ENCODE results near the gene CCNE1.
"Not testable (repeated sequence)": the region's sequence is repeated elsewhere in the genome, so short reads cannot be mapped to it uniquely, and the experiment has no call there.

CCNE1 gene

DNA sequence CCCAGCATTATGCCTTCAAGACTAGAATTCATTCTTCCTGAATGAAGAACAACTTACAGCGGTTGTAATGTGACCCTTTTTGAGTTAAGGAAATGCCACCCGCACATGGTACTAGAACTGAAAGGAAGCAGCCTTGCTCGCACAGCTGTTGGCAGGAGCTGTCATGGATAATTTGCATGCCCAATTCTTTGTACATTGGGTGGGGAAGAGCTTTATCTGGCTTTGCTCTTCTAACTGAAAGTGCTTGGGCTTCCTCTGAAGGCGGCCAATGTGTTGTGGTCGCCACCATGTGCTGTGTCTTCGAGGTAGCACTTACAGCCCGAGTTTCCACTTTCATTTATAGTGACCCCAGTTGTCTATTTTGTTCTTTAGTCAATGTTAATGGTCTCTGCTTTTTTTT is 3.4 kb downstream of the CCNE1 start:
- no peak for DNase-seq (ENCODE audit: low read depth in 2 of 2)

DNA sequence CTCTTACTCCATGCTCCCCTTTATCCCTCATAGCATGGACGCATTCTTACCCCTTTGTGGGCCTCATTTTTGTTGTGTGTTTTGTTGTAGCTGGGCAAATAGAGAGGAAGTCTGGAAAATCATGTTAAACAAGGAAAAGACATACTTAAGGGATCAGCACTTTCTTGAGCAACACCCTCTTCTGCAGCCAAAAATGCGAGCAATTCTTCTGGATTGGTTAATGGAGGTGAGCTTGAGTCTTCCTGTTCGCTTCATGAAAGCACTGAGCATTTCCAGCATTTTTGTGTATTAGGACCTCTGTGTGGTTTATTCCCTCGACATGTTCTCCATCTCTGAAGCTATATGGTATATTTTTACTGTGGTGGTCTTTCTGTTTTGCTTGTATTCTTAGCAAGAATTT is 5.5 kb downstream of the CCNE1 start:
- DNase-seq (ENCODE audit: low read depth in 2 of 2), result no peak

DNA sequence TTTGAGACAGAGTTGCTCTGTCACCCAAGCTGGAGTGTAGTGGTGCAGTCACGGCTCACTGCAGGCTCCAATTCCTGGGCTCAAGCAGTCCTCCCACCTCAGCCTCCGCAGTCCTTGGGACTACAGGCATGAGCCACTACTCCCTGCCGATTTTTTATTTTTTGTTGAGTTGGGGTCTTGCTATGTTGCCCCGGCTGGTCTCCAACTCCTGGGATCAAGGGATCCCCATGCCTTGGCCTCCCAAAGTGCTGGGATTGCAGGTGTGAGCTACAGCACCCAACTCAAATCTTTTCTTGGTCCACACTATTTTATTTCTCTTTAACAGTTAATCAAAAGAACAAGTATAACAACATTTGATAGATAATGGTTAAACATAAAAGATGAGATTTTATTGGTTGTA is 7.5 kb downstream of the CCNE1 start:
- no peak for DNase-seq (ENCODE audit: low read depth in 2 of 2)

DNA sequence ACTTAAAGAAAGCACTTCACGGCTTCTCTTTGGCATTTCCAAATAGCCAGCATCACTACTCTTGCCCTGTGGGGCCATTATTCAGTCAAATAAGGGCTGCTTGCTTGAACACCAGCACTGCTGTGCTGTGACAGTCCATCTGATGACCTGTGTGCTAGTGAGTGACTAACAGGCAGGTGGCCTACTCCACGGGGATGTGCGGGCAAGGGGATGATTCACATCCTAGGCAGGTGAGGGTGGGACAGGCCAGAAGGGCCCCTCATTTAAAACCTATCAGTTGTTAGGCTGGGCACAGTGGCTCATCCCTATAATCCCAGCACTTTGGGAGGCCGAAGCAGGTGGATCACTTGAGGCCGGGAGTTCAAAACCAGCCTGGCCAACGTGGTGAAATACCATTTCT is 8.2 kb downstream of the CCNE1 start:
- no peak for DNase-seq (ENCODE audit: low read depth in 2 of 2)

DNA sequence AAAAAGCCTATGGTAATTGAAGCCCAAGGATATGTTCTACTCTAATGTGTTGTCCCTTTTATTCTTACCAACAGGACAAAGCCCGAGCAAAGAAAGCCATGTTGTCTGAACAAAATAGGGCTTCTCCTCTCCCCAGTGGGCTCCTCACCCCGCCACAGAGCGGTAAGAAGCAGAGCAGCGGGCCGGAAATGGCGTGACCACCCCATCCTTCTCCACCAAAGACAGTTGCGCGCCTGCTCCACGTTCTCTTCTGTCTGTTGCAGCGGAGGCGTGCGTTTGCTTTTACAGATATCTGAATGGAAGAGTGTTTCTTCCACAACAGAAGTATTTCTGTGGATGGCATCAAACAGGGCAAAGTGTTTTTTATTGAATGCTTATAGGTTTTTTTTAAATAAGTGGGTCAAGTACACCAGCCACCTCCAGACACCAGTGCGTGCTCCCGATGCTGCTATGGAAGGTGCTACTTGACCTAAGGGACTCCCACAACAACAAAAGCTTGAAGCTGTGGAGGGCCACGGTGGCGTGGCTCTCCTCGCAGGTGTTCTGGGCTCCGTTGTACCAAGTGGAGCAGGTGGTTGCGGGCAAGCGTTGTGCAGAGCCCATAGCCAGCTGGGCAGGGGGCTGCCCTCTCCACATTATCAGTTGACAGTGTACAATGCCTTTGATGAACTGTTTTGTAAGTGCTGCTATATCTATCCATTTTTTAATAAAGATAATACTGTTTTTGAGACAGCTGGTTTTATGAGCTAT is 12.0 kb downstream of the CCNE1 start:
- no peak for DNase-seq (ENCODE audit: low read depth in 2 of 2)

DNA sequence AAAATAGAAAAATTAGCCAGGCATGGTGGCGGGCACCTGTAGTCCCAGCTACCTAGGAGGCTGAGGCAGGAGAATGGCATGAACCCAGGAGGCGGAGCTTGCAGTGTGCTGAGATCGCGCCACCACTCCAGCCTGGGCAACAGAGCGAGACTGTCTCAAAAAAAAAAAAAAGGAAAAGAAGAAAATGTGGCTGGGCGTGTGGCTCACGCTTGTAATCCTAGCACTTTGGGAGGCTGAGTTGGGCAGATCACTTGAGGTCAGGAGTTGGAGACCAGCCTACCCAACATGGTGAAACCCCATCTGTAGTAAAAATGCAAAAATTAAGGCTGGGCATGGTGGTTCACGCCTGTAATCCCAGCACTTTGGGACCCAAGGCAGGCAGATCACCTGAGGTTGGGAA is 13.5 kb downstream of the CCNE1 start:
- not testable (repeated sequence) for DNase-seq (ENCODE audit: low read depth in 2 of 2)

DNA sequence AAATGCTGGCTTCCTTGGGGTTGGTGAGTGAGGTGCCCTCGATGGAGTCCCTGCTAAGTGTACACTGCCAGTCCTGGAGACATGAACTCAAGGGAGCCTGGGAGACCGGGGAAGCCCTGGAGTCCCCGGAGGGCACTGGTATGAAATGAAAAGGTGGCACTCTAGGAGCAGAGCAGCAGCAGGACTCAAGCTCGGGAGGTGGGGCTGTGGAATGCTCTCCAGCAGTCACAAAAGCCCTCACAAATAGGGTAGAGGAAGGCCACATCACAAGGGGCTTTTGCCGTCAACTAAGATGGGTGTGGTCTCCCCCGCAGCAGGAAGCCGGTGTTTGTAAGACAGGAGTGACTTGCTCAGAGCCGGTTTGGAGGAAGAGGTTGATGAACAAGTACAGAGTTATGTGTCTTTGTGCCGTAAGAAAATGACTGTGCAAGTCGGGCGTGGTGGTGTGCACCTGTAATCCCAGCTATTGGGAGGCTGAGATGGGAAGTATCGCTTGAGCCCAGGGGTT is 19.3 kb downstream of the CCNE1 start:
- DNase-seq (ENCODE audit: low read depth in 2 of 2), result peak in 1 of 2 donors; percentile 42

DNA sequence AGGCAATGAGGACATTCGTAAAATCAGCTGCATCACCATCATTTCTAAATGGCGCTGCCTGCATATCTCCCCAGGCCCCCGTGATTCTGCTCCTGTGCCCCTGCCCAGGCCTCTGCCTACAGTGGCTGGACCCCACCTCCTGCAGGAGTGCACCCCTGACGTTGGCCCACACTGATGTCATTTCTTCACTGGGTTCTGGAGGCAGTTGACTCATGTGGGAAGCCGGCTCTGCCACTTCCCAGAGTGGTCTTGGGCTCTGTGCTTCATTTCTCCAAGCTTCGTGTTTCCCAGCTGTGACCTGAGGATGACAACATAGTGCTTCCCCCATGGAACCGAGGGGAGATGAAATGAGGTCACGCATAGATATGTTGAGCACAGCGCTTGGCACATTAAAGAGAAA is 19.9 kb downstream of the CCNE1 start:
- no peak for DNase-seq (ENCODE audit: low read depth in 2 of 2)

DNA sequence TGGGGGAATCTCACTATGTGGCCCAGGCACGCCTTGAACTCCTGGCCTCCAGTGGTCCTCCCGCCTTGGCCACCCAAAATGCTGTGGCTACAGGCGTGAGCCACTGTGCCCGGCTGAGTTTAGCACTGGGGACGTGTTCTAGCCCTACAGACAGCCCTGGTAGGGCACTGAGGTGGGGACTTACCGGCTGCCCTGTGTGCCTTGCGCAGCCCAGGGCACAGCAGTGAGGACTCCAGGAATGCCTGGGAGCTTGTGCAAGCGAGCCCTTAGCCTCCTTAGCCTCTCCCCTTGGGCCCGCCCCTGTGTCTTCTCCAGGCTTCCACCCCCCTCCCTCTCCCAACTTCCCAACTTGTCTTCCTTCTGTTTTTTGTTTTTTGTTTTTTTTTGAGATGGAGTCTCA is 21.0 kb downstream of the CCNE1 start:
- DNase-seq (ENCODE audit: low read depth in 2 of 2), result no peak

DNA sequence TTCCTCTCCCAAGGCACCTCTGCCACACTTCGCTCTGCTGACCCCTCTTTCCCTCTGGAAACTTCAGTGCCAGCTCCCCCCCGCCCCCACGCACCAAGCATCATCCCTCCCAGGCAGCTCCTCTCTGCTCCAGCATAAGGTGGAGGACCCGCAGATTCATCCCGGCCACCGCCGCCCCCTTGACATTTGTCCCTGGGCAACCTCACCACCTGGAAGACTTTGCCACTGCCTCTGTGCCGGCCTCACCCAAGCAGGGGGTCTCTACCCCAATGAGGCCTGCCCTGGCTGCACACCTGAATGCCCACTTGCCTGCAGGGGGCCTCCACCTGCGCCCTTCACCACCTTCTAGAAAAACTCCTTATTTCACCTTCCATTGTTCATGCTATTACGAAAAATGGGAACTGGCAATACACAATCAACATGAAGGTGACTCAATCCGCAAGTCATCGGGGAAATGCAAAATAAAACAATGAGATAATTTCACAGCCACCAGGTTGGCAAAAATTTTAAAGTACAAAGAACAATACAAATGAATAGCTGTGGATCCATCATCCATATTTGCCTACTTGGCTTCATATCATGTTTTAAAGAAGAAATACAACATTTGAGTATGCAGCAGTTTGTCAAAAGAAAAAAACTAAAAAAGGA is 21.9 kb downstream of the CCNE1 start:
- no peak for DNase-seq (ENCODE audit: low read depth in 2 of 2)

DNA sequence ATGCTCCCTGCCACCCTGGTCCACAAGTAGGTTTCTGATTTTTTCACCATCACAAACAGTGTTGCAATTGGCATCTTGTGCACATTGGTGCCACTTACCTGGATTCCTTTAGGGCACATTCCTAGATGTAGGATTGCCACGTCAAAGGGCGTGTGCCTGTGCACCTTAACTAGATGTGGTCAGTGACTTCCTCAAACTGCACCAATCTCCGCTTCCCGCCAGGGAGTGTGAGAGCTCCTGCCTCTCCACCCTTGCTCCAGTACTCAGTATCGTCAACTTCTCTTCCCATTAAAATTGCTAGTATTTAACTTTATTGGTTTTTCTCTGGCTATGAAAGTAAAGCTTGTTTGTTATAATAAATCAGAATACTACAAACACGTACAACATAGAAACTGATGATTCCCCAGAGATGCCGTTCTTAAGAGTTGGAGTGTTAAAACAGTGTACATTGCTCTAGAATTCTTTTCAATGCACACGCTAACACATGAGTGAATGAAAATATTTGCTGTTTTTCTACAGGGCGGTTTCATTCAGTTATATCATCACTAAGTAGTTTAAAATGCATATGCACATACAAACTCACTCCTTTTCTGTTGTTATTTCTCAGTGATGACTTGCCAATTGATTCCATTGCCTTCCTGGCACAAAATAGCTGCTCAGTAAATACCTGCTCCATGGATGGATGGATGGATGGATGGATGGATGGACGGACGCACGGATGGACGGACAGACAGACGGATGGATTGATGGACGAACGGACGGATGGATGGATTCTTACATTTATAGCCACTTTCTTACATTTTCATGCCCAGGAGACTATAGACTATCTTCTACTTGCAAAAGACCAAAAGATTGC is 23.4 kb downstream of the CCNE1 start:
- DNase-seq (ENCODE audit: low read depth in 2 of 2), result no peak

DNA sequence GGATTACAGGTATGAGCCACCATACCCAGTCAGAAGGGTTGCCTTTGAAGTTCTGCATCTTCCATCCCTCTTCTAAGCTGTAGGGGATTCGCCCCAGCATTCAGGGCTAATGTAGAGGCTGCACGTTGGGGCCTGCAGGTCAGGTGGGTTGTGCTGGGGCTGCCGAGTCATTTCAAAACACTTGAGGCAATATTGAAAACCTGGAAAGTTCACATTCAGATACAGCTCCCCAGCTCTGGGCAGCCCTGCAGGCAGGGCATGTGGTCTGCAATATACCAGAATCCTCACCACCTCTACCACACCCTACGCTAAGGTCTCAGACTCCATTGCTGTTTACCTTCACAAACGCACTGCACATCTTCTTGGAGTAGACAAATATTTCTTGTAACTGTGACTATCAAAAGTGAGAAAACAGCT is 24.6 kb downstream of the CCNE1 start:
- DNase-seq (ENCODE audit: low read depth in 2 of 2), result no peak

DNA sequence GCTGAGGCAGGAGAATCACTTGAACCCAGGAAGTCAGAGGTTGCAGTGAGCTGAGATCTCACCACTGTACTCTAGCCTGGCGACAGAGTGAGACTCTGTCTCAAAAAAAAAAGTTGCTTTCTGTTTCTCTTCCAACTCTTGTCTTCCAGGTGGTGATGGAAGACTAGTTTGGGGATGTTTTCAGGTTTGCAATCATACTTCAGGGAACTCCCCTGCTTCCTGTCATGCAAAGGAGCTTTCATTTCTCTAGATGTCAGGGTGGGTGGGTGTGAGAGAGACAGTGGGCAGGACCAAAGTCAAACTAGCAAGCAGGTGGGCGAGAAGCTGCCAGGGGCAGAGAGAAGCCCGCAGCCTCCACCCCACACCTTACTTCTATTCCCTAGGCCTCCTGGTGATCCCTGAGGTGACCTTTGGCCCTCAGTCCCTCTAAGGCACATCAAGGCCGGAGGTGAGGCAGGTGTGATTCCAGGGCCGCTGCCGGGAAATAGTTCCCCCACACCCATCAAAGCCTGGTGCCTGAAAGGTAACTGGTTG is 25.7 kb downstream of the CCNE1 start:
- DNase-seq (ENCODE audit: low read depth in 2 of 2), result no peak

DNA sequence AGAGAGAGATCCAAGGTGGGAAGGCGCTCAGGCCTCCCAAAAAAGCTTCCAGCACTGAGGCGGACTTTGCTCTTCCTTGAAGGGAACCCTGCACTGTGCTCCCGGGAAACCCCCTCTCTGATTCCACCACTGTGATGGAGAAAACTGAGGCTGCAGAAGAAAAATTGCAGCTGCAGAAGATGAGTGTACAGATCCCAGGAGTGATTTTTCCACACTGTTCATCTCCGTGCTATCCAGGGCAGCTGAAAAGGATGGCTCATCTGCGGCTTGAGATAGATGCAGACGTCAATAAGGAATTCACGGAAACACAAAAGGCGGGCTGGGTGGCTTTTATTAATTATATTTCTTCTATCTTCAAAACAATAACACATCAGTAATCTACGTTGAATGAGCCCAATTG is 26.2 kb downstream of the CCNE1 start:
- no peak for DNase-seq (ENCODE audit: low read depth in 2 of 2)

DNA sequence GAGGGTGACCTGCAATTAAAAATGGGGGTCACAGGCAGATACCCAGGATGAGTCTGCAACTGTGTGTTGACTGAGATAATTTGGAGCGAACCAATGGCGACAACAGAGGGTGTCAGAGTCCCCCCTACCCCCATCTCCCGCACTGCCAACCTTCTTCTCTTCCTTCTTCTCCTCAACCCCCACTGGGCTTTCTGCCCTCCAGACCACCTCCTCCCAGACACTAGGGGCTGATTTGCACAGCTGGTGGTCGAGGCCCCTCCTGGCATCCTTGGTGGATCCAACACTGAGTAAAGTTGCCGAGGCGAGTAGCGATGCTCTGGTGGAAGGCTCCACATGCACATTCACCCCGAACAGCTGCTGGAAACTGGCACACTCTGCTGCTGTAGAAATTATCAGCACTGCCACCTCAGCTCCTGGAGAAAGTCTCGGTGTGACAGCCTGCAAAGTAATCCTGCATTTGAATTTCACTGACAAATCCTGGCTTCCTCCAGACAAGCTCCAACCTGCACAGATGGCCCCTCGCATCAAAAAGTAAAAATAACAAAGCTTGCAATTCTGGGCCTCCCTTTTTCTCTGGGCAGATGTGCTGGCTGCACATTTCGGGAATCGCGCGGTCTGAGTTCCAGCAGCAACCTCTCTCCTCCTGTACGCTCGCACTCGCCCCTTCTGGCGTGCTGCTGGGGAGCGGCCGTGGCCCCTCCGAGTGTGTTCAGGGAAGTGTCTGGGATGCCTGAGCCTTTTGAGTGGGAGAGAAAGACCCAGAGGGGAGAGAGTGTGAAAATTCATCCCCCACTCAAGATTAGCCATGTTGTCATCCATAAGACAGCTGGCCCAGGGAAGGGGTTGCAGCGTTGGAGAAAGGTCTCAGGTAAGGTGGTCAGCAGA is 28.5 kb downstream of the CCNE1 start:
- DNase-seq (ENCODE audit: low read depth in 2 of 2), result no peak

DNA sequence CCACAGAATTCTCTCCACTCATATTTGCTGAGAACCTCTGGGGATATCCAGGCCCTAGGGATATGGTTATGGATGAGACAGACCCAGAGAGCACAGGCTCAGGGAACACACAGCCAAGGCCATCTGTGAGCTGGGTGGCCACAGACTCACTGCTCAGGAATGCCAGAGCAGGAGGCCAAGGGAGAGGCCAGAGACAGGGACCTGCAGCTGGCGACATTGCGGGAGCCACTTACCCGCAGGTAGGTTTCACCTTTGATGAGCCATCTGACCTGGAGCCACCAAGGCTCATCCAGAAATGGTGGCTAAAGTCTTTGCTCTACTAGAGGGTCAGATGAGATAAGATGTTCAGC is 29.4 kb downstream of the CCNE1 start:
- DNase-seq (ENCODE audit: low read depth in 2 of 2), result no peak

DNA sequence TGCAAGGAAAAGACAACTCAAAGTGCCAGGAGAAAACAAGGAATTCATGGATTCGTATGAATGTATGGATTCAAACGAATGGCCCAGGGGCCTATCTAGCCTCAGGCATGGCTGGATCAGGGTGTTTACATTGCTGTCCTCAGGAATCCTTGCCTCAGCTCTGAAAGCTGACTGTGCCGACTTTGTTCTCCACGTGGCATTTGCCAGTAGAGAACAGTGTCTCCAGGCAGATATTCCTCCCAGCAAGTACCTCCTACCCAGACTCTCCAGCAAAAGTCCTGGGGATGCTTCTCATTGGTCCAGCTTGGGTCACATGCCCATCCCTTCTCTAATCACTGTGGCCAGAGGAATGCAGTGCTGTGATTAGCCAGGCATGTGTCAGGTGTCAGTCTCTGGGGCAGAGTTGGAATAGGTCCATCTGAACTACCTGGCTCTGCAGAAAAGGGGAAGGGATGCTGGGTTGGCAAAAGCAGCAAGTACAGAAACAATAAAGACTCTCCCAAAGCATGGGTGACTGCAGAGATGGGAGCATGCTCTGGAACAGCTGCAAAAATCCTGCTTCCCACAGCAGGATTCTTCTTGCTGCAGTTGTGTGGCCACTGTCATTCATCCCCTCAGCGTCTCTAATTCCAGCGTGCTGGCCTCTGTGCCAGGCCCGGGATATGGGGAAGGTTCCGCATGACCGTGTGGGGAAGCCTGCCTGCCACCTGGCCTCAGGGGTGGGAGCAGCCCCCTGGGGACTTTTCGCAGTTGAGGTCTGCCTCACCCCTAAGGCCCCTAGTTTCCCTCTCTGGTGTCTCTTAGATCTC is 30.0 kb downstream of the CCNE1 start:
- no peak for DNase-seq (ENCODE audit: low read depth in 2 of 2)

DNA sequence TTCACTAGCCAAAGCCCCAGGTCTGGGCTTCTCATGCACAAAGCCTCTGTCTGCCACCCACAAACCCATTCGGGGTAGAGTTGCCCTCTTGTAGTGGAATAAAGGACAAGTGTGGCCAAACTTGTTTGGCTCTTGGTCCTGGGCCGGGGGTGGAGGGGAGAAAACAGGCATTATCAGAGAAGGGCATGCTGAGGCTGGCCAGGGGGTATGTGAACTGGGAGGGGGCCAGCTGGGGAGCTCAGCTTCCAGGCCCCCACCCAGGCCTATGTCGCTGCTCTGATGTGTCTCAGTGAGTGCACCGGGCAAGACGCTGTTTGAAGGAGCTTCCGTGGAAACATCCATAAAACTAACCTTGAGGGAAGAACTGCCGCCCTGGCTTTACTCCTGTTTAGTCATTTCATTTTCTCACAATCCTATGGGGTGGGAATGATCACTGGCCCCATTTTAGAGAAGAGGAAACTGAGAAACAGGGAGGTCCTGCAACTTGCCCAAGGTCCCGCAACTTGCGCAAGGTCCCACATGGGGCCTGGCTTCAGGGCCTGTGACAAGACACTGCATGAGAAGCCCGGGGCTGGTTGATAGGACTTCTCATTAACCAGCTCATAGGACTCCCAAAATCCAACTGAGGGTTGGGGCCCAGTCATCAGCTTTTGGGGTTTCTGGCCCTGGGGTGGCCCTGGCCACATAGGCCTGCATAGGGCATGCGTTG is 30.8 kb downstream of the CCNE1 start:
- no peak for DNase-seq (ENCODE audit: low read depth in 2 of 2)

DNA sequence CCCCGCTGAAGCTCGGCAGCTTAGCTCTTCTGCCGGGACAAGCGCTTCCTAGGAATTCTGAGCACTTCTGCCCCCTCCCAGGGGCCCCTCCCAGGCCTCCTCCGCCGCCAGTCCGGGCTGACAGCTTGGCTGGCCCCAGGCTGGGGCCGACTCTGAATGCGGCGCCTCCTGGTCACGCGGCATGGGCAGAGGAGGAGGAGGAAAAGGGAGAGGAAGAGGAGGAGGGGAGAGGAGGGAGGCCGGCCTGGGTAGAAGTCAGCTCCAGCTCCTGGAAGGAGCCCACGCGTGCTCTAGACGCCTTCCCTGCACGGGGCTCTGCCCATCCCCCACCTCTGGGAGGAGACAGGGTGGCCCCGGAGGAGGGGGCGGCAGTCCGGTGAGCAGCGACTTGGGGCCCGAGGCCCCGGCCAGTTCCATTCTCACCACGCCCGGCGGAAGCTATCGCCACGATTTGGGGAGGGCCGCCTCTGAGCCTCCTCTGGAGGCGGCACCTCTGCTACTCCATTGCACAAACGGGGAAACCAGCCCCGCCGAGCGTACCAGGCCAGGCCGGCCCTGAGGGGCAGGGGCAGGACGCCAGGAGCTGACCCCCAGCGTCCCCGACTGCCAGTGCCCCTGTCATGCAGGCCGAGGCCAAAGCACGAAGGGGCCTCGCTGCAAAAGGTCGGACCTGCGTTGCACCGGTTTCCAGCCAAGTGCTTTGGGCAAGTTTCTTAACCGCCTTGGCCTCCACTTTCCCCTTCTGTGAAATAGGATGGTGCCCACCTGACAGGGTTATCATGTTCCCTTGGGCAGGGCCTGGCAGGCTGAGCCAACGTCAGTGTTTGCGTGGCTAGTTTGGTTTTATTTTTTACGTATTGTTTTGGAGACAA is 31.6 kb downstream of the CCNE1 start:
- no peak for DNase-seq (ENCODE audit: low read depth in 2 of 2)
